ENCODE results near the gene COMT. TPM values are rescaled to one million over a fixed set of nuclear protein-coding genes. Genes with fewer than 3 reads are reported as not detected.

Gene COMT
- total RNA-seq, 1 experiment from 2014 or later, result 108 TPM

- in situ Hi-C loops (cut with HindIII; ENCODE audit: low pct_unique_long_range_greater_than_20kb, low sequenced_read_pairs), result no loop called here
- no peak for ATAC-seq
- ChIA-PET POLR2A (no interaction called here), CTCF (no interaction called here)
- no peaks in the 10 kb centered on the region for H3K27me3 ChIP-seq (ENCODE audit: control insufficient read depth, insufficient read depth, low read length)
- intact Hi-C loops (cut with micrococcal nuclease; ENCODE audit: unreplicated experiment), result no loop called here
- no peaks in the 10 kb centered on the region for H3K9me3 ChIP-seq (ENCODE audit: control insufficient read depth, insufficient read depth, low read depth, low read length)
- no TSS peak for BruUV-seq (replicated peaks)
- no peak overlapping the region for H3K4me3 ChIP-seq (ENCODE audit: low read depth in 2 of 2, low read length in 2 of 2)
- no peak overlapping the region for H3K27ac ChIP-seq (ENCODE audit: low read length)
- TF ChIP-seq REST (IDR thresholded peaks at IDR 0.05; ENCODE audit: insufficient read depth in 1 of 2, low read depth in 2 of 2, low read length in 1 of 2) (no peak), TCF7L2 (IDR thresholded peaks at IDR 0.05; ENCODE audit: low read depth, low read length) (no peak), CTCF (IDR thresholded peaks at IDR 0.05) (no peak), SIN3A (IDR thresholded peaks at IDR 0.05; ENCODE audit: borderline replicate concordance, insufficient read depth, low read depth, low read length) (no peak), POLR2AphosphoS5 (IDR thresholded peaks at IDR 0.05; ENCODE audit: low read depth, low read length) (no peak)
- H3K4me1 ChIP-seq (ENCODE audit: control insufficient read depth, insufficient read depth, low read length), result peaks cover 6% of the 10 kb centered on the region
- no peaks in the 10 kb centered on the region for H3K36me3 ChIP-seq (ENCODE audit: control insufficient read depth, insufficient read depth, low read length)
- DNase-seq (ENCODE audit: low read depth, low spot score), result no peak
Measured at GRCh38 chr22:19963863-19964642, 22.5 kb downstream of the COMT start.

GRCh38 chr22:19964701-19965386 is 23.3 kb downstream of the COMT start:
- POLR2A ChIA-PET, result interaction anchor here (0.6 kb wide), 1 partner anchor 11 kb away, joined by 3 read pairs; no protein-coding TSS in a partner anchor
- no TSS peak for BruUV-seq (replicated peaks)
- Histone ChIP-seq H3K27ac (ENCODE audit: low read length) (no peak overlapping the region), H3K9me3 (ENCODE audit: control insufficient read depth, insufficient read depth, low read depth, low read length) (no peaks in the 10 kb centered on the region), H3K4me3 (ENCODE audit: low read depth in 2 of 2, low read length in 2 of 2) (no peak overlapping the region), H3K27me3 (ENCODE audit: control insufficient read depth, insufficient read depth, low read length) (no peaks in the 10 kb centered on the region), H3K36me3 (ENCODE audit: control insufficient read depth, insufficient read depth, low read length) (no peaks in the 10 kb centered on the region), H3K4me1 (ENCODE audit: control insufficient read depth, insufficient read depth, low read length) (peaks cover 2% of the 10 kb centered on the region)
- intact Hi-C loops (cut with micrococcal nuclease; ENCODE audit: unreplicated experiment) (no loop called here), in situ Hi-C loops (cut with HindIII; ENCODE audit: low pct_unique_long_range_greater_than_20kb, low sequenced_read_pairs) (no loop called here)
- ATAC-seq (no peak), DNase-seq (ENCODE audit: low read depth, low spot score) (no peak)
- CTCF ChIA-PET, result no interaction called here
- no peak for TF ChIP-seq REST (IDR thresholded peaks at IDR 0.05; ENCODE audit: insufficient read depth in 1 of 2, low read depth in 2 of 2, low read length in 1 of 2)
- TF ChIP-seq POLR2AphosphoS5 (IDR thresholded peaks at IDR 0.05; ENCODE audit: low read depth, low read length), result no peak
- TF ChIP-seq TCF7L2 (IDR thresholded peaks at IDR 0.05; ENCODE audit: low read depth, low read length), result no peak
- TF ChIP-seq SIN3A (IDR thresholded peaks at IDR 0.05; ENCODE audit: borderline replicate concordance, insufficient read depth, low read depth, low read length), result no peak
- no peak for TF ChIP-seq CTCF (IDR thresholded peaks at IDR 0.05)

Data from Panc1 (cell line).